NCI-H526 (cell line): ENCODE data around the gene OST4.
A peak's percentile ranks its signal among the peaks of the same experiment; 100 is the strongest.

ENCODE experiments used
- DNase-seq, 2 experiments: peaks; one replicate each; lab custom pipeline; 2025; lab: John Stamatoyannopoulos, UW

The OST4 gene

DNA sequence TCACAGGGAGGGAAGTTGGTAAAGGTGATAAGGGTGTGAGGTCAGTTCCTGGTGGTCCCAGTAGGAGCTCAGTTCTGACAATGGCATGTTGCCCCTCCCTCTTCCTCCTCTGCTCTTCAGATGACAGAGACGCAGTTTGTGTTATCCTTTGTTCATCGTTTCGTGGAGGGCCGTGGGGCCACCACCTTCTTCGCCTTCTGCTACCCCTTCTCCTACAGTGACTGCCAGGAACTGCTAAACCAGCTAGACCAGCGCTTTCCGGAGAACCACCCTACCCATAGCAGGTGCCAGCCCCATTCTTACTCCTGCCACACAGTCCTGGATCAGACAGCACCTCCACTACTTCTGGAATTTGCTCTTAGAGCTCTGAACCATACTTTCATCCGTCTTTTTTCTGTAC lies 17.7 kb downstream of the OST4 start:
- no peak for DNase-seq

DNA sequence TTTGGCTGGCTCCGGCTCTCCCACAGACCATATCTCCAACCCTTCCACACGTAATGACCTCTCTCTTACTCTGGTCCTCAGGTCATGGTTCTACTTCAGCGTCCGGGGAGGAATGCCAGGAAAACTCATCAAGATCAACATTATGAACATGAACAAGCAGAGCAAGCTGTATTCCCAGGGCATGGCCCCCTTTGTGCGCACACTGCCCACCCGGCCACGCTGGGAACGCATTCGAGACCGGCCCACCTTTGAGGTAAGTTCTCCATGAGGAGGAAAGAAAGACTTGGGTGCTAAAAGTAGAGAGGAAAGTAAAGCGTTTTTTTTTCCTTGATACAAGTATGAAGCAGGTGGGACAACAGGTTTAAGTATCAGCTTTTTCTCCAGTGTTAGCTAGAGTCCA lies 18.1 kb downstream of the OST4 start:
- DNase-seq: no peak

- DNase-seq: no peak
Measured at GRCh38 chr2:27051902-27052645, 19.4 kb downstream of the OST4 start.

DNA sequence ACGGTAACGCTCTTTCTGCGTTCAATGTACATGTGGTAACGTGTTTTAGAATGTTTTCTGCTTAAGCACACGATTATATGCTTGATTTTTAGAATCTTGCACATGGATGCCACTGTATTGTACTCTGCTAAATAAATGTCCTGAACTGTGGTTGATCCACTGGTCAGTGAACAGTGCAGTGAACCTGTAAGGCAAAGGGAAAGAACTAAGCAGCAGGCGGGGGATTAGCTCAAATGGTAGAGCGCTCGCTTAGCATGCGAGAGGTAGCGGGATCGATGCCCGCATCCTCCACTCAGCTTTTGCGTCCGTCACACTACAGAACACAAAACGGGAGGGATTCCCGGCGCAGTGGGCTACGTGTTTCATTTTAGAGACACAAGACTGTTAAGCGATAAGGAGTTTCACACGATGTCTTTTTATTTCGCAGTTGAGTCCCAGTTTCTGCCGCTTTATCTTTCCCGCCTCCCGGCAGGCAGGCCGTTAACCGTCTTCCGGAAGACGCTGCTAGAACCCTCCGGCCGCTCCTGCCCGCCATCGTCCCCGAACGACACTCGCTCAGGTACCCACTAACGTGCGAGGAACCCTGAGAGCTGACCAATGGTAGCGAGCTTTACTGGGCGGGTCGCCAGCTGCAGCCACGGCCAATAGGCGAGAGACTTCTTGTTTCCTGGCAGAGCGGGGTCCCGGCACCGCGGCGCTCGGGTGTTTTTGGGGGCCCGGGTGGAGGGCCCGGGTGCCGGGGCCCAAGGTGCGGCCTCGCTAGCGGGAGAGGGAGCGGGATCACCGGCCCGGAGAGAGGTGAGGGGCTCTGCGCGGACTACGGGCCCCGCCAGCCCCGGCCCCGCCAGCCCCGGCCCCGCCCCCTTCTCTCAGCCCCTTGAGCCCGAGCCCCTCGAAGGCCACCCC lies 20.2 kb downstream of the OST4 start, which contains the start of gene AGBL5:
Gene AGBL5, plus strand, starts transcription at position 673 of the 906 bp plus-strand sequence. CDS start 1,291 bp downstream, outside the sequence.
- peak; percentile 89 to 94 for DNase-seq

DNA sequence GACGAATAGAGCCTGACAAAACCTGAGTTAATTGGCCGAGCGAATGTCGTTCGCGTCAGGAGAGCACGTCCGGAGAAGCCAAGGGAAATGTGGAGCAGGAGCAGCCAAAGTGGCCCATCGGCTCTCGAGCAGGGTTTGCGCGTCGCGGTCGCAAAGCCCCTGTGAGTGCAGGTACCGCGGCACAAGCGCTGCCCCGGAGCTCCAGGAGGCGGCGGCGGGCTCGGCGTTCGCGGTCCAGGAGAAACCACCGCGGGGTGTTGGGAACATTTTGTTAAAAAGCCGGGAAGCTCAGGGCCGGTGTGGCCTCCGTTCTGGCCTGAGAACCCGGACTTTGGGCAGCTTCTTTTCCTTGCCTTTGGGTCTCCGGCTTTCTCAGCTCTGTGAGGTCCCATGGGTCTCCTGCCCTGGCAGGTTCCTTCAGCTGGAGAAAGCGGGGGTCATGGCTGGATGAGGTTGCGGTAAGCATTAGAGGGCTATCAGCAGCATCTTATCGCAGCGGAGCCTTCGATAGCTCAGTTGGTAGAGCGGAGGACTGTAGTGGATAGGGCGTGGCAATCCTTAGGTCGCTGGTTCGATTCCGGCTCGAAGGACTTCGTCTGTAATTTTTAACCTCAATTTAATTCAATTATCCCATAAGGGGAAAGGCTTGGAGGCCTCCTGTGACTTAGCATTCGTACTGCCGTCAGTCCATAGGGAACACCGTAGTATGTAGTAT lies 21.0 kb downstream of the OST4 start:
- DNase-seq: peak; percentile 93 to 96

DNA sequence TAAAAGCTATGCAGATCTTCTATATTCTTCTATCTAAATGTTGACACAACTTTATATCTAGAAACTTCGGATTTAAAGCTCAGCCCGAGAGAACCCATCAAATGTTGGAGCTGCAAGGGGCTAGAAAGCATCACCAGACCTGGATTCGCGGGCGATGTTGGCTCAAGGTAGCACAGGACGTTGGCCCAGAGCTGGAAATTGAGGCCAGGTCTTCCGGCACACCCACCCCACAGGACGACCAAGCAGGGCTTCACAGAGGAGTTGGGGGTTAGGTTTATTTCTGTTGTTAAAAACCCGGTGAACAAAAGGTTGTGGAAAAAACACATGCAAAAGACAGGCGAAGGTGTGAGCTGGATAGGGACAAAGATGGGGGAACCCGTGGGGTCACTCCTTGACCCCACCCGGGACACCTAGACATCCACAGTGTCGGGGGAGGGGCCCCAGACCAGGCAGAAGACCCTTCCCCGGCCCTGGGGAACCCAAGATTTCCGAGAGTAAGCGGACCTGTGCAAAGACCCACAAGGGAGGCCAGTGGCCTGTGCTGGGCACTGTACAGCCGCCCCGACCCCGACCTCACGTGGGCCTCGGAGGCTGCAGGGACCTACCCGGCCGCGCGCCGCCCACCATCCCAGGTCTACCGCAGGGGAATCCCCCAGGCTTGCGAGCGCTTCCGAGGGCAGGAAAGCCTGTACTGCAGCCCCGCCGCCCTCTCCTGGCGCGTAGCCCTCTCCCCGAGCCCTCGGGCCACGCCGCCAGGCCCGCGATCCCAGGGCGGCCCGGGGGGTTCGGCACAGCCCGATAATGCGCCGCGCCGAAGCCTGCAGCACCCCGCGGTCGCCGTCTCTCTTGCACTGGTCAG lies 21.8 kb downstream of the OST4 start:
- peak; percentile 36 to 53 for DNase-seq

GRCh38 chr2:27042985-27043634 lies 28.3 kb downstream of the OST4 start:
- no peak for DNase-seq

GRCh38 chr2:27042159-27042661 lies 29.2 kb downstream of the OST4 start:
- DNase-seq: no peak

- DNase-seq: no peak
Measured at GRCh38 chr2:27041752-27042151, 29.7 kb downstream of the OST4 start.

- no peak for DNase-seq
Measured at GRCh38 chr2:27040282-27040681, 31.2 kb downstream of the OST4 start.

DNA sequence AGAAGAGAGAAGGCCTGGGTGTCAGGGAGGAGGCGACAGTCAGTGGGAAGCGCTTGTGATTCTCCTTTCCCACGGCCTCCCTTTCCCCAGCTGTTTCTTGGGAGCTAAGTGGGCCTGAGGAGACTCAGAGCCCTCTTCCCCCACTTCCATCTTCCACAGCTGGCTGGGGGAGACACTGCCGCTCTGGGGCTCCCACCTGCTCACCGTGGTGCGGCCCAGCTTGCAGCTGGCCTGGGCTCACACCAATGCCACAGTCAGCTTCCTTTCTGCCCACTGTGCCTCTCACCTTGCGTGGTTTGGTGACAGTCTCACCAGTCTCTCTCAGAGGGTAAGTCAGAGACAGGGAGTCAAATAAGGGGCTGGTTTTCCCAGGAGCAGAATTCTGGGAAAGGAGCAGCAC lies 31.6 kb downstream of the OST4 start:
- DNase-seq: no peak

DNA sequence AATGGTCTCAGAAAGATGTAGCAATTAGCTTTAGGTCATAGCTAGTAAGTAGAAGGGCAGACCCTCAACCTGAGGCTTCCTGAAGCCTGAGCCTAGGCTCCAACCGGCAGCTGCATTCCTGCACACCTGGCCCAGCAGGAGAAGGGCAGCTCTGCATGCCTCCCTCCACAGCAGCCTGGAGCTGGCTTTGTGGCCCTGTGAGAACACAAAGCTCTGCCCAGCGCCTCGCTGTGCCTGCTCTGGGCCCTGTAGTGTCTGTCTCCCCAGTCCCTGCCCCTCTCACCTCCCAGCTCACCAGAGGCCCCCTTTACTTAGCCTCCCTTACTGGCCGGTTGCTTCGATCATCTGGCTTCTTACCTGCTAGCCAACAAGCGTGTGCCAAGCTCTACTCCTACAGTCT lies 32.0 kb downstream of the OST4 start:
- no peak for DNase-seq

DNA sequence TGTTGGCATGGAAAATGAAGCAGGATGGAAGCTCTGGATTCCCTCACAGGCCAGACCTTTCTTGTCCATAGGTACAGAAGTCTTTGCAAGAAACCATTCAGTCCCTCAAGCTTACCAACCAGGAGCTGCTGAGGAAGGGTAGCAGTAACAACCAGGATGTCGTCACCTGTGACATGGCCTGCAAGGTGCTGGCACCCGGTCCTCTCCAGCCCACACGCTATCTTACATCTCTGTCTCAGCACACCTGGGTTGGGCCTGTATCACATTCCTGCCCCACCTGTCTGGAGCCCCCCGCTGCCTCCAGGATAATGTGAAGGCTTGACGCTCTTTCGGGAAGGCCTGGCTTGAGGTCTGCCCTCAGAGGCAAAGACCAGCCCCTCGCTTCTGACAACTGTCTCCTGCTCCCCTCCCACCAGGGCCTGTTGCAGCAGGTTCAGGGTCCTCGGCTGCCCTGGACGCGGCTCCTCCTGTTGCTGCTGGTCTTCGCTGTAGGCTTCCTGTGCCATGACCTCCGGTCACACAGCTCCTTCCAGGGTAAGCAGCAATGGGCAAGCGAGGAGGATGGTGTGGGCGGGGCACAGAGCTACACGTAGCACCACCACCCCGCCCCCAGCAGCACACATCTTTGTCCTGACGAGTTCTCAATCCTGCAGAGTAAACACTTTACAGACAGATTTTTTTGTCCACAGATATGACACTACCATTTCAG lies 32.7 kb downstream of the OST4 start:
- no peak for DNase-seq

DNA sequence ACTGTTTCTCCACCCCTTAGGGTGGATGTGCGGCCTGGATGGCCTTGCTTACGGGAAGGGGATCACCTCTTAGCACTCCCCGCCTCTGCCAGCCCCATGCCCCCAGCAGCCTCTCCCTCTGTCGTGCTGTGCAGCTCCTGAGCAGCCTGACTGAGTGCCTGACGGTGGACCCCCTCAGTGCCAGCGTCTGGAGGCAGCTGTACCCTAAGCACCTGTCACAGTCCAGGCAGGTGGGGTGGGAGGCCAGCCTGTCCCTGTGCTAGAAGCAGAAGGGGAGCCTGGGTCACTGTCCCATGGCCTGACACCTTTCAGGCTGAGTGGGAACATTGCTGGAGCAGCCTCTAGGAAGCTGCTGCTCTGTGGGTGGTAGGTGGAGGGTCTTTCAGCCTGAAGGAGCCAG lies 33.4 kb downstream of the OST4 start:
- DNase-seq: no peak

- no peak for DNase-seq
Measured at GRCh38 chr2:27033253-27033852, 38.1 kb downstream of the OST4 start.

GRCh38 chr2:27032495-27033252 lies 38.8 kb downstream of the OST4 start, which contains the start of gene TMEM214:
TMEM214 (plus strand) TSS chr2:27032965; CDS start chr2:27033016, 51 bp downstream.
- DNase-seq: peak; percentile 71 to 90

- no peak for DNase-seq
Measured at GRCh38 chr2:27029051-27029450, 42.4 kb downstream of the OST4 start.

DNA sequence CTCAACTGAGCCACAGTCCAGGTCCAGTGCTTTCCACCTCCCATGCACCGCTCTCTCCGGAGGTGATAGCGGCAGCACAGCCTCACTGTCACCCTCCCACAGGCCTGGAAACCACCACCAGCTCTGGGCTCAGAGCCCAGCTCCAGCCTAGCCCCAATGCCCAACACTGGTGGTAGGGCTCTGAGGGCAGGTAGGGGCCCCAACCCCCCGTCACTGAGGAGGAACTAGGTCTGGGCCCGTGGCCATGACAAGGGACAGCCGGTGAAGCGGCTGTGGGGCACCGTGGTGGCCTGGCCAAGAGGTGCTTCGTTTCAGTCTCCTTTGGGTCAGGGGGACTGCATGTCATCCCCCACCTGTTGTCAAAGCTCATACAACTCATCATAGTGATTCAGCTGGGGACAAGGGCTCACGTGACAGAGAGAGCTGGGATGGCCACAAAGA lies 44.2 kb downstream of the OST4 start:
- DNase-seq: no peak
